Dermis blood vessel endothelial cell (primary cell): ENCODE results near the gene SPARC. TPM values are rescaled to one million over a fixed set of nuclear protein-coding genes. Genes with fewer than 3 reads are reported as not detected.

Experiments used
- DNase-seq: peaks from one replicate; pipeline ENCODE4 v3.0.0; 2010
- total RNA-seq: library from RNA; depleted of rRNA; stranded (reverse); fragments of >200 nt; gene quantifications from 2 replicates; pipeline ENCODE4 v1.2.3, GENCODE V29; 2014

SPARC gene
- total RNA-seq, 1 donor from 2014 or later, result 756 TPM

DNA sequence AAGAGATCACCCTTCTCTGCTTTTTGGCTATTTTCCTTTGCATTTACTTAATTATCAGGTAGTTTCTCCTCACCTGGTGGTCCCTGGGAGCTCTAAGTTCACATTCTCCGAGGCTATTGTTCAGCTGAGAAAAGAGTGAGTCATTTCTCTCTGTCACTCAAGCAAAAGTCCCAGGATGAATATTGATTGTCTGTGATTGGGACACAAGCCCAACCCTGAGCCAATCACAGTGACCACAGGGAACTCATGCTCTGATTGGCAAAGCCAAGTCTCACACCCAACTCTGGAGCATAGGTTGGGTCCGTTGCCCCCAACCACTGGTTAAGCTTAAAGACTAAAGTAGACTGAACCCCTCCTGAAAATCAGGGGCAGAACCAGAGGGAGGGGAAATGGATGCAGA is 67.8 kb downstream of the SPARC start:
- no peak for DNase-seq

DNA sequence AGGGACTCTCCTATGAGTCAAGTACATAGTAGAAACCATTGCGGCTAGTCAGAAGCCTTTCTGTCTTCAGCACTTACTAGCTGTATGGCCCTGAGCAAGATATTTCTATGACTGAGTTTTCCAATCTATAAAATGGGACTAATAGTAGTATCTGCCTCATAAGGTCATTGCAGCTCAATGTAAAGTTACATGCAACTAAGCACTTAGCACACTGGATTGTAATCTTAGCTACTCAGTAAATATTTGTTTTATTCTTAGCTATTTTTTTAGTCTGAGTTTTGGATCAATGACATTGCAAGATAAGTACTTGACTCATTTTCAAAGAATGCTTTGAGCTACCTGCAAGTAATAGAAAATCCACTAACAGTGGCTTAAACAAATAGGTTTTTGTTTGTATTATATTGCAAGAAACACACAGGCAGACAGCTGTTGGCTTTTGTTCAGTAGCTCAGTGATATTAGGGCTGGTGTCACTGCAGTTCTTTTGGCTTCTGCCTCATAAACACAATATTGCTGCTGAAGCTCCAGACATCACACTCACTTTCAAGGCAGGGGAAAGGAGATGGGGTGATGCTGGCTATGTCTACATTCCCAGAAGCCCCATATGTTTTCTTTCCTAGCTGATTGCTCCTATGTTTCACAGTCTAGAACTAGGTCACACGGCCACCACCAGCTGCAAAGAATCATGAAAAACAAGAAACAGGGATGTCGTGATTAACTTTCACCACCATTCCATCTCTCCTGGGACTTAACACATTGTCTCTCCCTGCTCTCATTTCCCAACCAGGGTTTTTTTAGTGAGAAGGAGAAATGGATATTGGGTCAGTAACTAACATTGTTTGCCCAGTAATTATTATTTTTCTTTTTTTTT is 68.6 kb downstream of the SPARC start:
- no peak for DNase-seq

DNA sequence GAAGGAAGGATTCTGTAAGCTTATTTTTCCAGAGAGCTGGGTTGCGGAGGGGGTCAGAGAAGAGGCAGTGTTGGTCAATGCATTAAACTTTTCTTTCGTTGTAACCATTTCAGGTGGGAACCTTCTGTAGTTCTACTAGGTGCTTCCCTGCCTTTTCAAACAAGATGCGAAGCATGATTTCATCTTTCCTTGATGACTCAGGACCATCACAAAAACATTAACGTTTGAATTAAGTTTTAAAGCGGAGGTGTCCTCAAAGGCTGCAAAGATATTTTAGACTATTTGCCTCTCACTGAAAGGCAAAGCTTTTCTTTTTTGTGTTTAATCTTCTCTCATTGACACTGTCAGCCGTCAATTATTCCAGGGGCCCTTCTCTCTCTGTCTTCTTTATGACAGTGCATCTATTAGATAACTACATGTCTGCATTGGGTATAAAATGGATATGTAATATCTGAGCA is 69.3 kb downstream of the SPARC start:
- no peak for DNase-seq

DNA sequence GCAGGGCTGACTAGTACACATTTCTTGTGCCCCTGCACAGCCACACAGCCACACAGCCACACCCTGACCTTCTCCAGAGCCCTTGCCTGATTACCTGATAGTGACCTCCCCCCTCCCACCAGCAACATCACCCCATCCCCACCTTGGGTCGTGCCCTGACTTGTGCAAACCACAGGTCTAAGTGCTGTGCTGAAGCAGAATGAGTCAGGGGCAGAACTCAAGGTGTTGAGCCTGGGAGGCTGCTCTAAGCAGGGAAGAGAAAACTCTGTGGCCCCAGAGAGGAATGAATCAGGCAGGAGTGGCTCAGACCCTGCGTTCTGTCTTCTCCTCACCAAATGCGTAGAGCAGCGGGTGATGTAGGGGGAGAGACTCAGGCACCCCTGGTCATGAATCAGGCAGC is 71.3 kb downstream of the SPARC start:
- no peak for DNase-seq

DNA sequence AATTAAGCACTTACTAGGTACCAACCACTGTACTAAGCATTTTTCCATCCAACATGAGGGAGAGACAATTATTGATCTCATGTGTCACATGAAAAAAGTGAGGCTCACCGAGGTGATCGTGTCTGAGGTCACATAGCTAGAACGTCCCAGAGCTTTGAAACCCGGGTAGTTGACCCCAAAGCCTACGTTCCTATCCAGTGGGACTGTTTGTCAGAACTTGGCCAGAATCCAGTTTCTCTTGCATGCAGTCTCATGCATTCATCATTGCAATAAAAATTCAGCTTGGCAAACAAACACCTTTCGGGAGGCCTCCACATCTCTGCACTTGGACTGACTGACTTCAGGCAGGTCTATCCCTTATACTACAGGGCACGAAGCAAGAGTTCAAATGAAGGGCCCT is 72.2 kb downstream of the SPARC start:
- DNase-seq, result no peak

DNA sequence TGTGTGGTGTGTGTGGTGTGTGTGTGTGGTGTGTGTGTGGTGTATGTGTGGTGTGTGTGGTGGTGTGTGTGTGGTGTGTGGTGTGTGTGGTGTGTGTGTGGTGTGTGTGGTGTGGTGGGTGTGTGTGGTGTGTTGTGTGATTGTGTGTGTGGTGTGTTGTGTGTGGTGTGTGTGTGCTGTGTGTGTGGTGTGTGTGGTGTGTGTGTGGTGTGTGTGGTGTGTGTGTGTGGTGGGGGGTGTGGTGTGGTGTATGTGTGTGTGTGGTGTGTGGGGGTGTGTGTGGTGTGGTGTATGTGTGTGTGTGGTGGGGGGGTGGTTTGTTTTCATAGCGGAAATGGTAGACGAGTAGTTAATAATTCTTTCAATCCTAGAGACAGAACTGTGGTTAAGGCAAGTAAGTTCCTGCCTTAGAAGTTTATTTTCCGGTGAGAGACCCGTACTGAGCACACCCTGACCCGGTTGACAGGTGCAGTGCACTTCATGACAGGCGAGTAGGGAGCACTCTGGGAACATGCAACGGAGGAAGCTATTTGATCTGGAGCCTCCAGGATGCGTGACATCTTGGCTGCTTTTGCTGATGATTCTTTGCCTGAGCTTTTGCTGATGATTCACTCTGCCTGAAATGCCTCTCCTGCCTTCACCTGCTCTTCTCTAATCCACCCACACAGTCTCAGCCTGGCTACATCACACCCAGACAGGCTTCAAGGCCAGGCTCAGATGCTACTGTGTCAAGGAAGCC is 73.9 kb downstream of the SPARC start:
- DNase-seq, result no peak

DNA sequence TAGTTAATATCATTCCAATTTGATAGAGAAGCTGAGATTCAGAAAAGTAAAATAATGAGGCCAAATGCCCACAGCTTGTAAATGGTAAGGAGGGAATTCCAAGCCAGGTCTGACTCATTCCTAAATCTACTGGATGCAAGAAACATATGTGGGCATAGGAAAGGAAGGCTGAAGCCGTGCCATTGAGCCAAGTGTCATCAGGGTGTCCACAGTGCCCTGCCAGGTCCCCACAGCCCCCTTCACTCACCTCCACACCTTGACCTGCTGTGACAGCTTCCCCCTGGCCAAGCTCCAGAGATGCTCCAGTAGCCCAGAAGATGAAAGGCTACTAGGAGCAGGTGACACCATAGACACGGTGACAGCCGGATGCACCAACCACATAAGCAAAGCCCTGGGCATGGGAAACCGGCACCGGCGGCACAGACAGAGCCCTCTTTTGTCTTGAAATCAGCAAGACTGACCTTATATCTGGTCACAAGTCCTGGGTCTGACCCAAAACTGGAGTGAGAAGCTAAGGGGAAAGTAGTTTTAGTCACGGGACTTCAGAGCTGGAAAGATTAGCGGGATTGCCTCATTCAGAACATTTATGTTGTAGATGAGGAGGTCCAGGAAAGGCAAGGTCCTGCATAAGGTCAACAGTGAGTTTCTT is 75.5 kb downstream of the SPARC start:
- no peak for DNase-seq

Other genes with a start within 250 kb of the SPARC start
- gene SLC36A1, start 239.3 kb downstream of the SPARC start, total RNA-seq, result 2.7 and 3.6 TPM in 2 replicates
- gene FAT2, start 95.6 kb downstream of the SPARC start, total RNA-seq, result under 0.01 TPM in 2 replicates
- gene ATOX1, start 71.7 kb upstream of the SPARC start, total RNA-seq, result 69.8 and 96.3 TPM in 2 replicates
- gene G3BP1, start 85.0 kb upstream of the SPARC start, total RNA-seq, result 244 and 263 TPM in 2 replicates
- not detected in 2 replicates for gene GLRA1, start 237.9 kb upstream of the SPARC start, total RNA-seq